H1 (cell line): ENCODE data around the gene MEX3C. TPM values are rescaled to one million over a fixed set of nuclear protein-coding genes. Genes with fewer than 3 reads are reported as not detected.

Experiments
- CTCF ChIA-PET: fragments of 300-600 bp; sonication (Branson Sonifier 250); formaldehyde crosslinking; loops from one replicate; lab custom pipeline; 2021; ENCODE audit not compliant: partially characterized antibody; lab: Charles Lee
- POLR2A ChIA-PET: fragments of 300-600 bp; sonication (Branson Sonifier 250); formaldehyde crosslinking; loops from one replicate; lab custom pipeline; 2021; ENCODE audit warnings: inconsistent platforms; ENCODE audit not compliant: partially characterized antibody; lab: Charles Lee
- DNase-seq, 2 experiments: peaks; one replicate each; pipeline versions ENCODE4 v3.0.0 to v3.0.0-alpha.2; 2010 to 2022; ENCODE audit warnings: low spot score in 2 of 2, low read depth in 1 of 2, mixed read lengths in 1 of 2
- FAIRE-seq: peaks from 2 replicates; lab custom pipeline; 2011; peaks lifted over from hg19 to GRCh38; lab: Jason Lieb, UNC
- H2AFZ ChIP-seq: 2 replicates; pipeline ENCODE4 v1.8.1; 2012; ENCODE audit warnings: low read length, inconsistent platforms
- H2AK5ac ChIP-seq: 2 replicates; pipeline ENCODE4 v1.6.1; 2013; ENCODE audit warnings: low read depth, low read length
- H2BK120ac ChIP-seq: replicated peaks from 2 replicates; pipeline ENCODE3; 2013; ENCODE audit warnings: low read depth, low read length, inconsistent platforms
- H2BK12ac ChIP-seq: 2 replicates; pipeline ENCODE4 v1.6.1; 2013; ENCODE audit warnings: low read depth, low read length
- H2BK15ac ChIP-seq: 2 replicates; pipeline ENCODE4 v1.6.1; 2013; ENCODE audit warnings: low read length
- H2BK20ac ChIP-seq: 2 replicates; pipeline ENCODE4 v1.6.1; 2013; ENCODE audit warnings: low read length
- H2BK5ac ChIP-seq: 2 replicates; pipeline ENCODE4 v1.6.1; 2013; ENCODE audit warnings: low read depth, low read length
- H3K14ac ChIP-seq: 2 replicates; pipeline ENCODE4 v1.6.1; 2013; ENCODE audit warnings: inconsistent platforms; ENCODE audit not compliant: insufficient read length
- H3K18ac ChIP-seq: 2 replicates; pipeline ENCODE4 v1.6.1; 2013; ENCODE audit warnings: low read length; ENCODE audit errors: extremely low read depth
- H3K23ac ChIP-seq: 2 replicates; pipeline ENCODE4 v1.6.1; 2013; ENCODE audit warnings: inconsistent platforms; ENCODE audit not compliant: insufficient read length
- H3K23me2 ChIP-seq: 2 replicates; pipeline ENCODE4 v1.6.1; 2013; ENCODE audit warnings: low read depth, low read length
- H3K27ac ChIP-seq: 2 replicates; pipeline ENCODE4 v1.6.1; 2011; ENCODE audit warnings: low read depth, low read length, inconsistent platforms
- H3K27me3 ChIP-seq, 4 experiments: replicated peaks in 1 of 4; 1 replicate in 1 of 4; 2 replicates in 3 of 4; pipeline versions ENCODE4 v1.6.1 to v1.8.1; 2011 to 2013; ENCODE audit warnings: low read length in 3 of 4, mild to moderate bottlenecking in 3 of 4, inconsistent platforms in 2 of 4, mixed read lengths in 2 of 4, moderate library complexity in 1 of 4; ENCODE audit not compliant: control insufficient read depth in 3 of 4, insufficient read depth in 3 of 4; ENCODE audit errors: extremely low read depth in 1 of 4
- H3K36me3 ChIP-seq, 4 experiments: 2 replicates each; pipeline versions ENCODE4 v1.6.1 to v1.8.1; 2011 to 2013; ENCODE audit warnings: mild to moderate bottlenecking in 4 of 4, low read length in 3 of 4, moderate library complexity in 2 of 4, control low read depth in 1 of 4, inconsistent platforms in 1 of 4; ENCODE audit not compliant: insufficient read depth in 4 of 4, control insufficient read depth in 2 of 4
- H3K4ac ChIP-seq: replicated peaks from 2 replicates; pipeline ENCODE3; 2013; ENCODE audit warnings: low read length, low read depth, mixed read lengths, inconsistent platforms; ENCODE audit not compliant: insufficient read length
- H3K4me1 ChIP-seq, 4 experiments: replicated peaks in 1 of 4; 1 replicate in 1 of 4; 2 replicates in 3 of 4; pipeline versions ENCODE4 v1.6.1 to v1.8.1; 2011 to 2013; ENCODE audit warnings: low read length in 3 of 4, inconsistent platforms in 2 of 4, mixed read lengths in 1 of 4; ENCODE audit not compliant: insufficient read depth in 4 of 4, control insufficient read depth in 3 of 4
- H3K4me2 ChIP-seq, 2 experiments: 2 replicates each; pipeline versions ENCODE4 v1.6.1 to v1.8.1; 2011 to 2013; ENCODE audit warnings: low read depth in 2 of 2, low read length in 2 of 2, control low read depth in 1 of 2, inconsistent platforms in 1 of 2, mild to moderate bottlenecking in 1 of 2; ENCODE audit not compliant: insufficient read depth in 1 of 2
- H3K4me3 ChIP-seq, 4 experiments: fragments of 200-600, 300-600 bp in 1 of 4; sonication (generic), shearing (Covaris generic), sonication (Bioruptor Twin) in 1 of 4; 2 replicates each; pipeline versions ENCODE4 v1.5.1 to v1.8.1; 2011 to 2016; ENCODE audit warnings: low read length in 4 of 4, low read depth in 3 of 4, control low read depth in 2 of 4, inconsistent platforms in 2 of 4, mild to moderate bottlenecking in 2 of 4, mixed read lengths in 1 of 4, moderate library complexity in 1 of 4; ENCODE audit not compliant: insufficient read depth in 2 of 4; ENCODE audit errors: extremely low read depth in 1 of 4
- H3K56ac ChIP-seq: replicated peaks from 2 replicates; pipeline ENCODE3; 2013; ENCODE audit warnings: low read depth, mild to moderate bottlenecking, mixed read lengths, low read length, inconsistent platforms; ENCODE audit not compliant: insufficient read length
- H3K79me1 ChIP-seq: 2 replicates; pipeline ENCODE4 v1.6.1; 2013; ENCODE audit warnings: low read depth, low read length, control low read depth
- H3K79me2 ChIP-seq, 2 experiments: 2 replicates each; pipeline versions ENCODE4 v1.6.1 to v1.8.1; 2012 to 2013; ENCODE audit warnings: low read length in 2 of 2, mild to moderate bottlenecking in 2 of 2, inconsistent platforms in 1 of 2; ENCODE audit not compliant: insufficient read depth in 2 of 2, control insufficient read depth in 1 of 2
- H3K9ac ChIP-seq, 4 experiments: replicated peaks in 1 of 4; 1 replicate in 1 of 4; 2 replicates in 3 of 4; pipeline versions ENCODE4 v1.6.1 to v1.8.1; 2011 to 2013; ENCODE audit warnings: low read depth in 3 of 4, low read length in 3 of 4, control low read depth in 2 of 4, mild to moderate bottlenecking in 2 of 4, moderate library complexity in 2 of 4, inconsistent platforms in 1 of 4; ENCODE audit errors: extremely low read depth in 1 of 4
- H3K9me3 ChIP-seq, 2 experiments: 2 replicates each; pipeline versions ENCODE4 v1.6.1 to v1.8.1; 2012 to 2013; ENCODE audit warnings: mild to moderate bottlenecking in 2 of 2, moderate library complexity in 2 of 2, control low read depth in 1 of 2, inconsistent platforms in 1 of 2, low read depth in 1 of 2, low read length in 1 of 2, mixed read lengths in 1 of 2; ENCODE audit not compliant: insufficient read depth in 2 of 2
- H4K20me1 ChIP-seq, 2 experiments: replicated peaks in 1 of 2; 2 replicates each; pipeline versions ENCODE3 to v1.8.1; 2011 to 2013; ENCODE audit warnings: inconsistent platforms in 2 of 2, low read length in 2 of 2, mild to moderate bottlenecking in 1 of 2; ENCODE audit not compliant: insufficient read depth in 2 of 2, control insufficient read depth in 1 of 2
- H4K5ac ChIP-seq: 2 replicates; pipeline ENCODE4 v1.6.1; 2013; ENCODE audit warnings: low read length, low read depth, mixed read lengths, inconsistent platforms; ENCODE audit not compliant: insufficient read length
- H4K8ac ChIP-seq: 2 replicates; pipeline ENCODE4 v1.8.0; 2013; ENCODE audit warnings: mild to moderate bottlenecking, moderate library complexity, low read length, inconsistent platforms; ENCODE audit not compliant: insufficient read depth; ENCODE audit errors: extremely low read depth
- H4K91ac ChIP-seq: replicated peaks from 2 replicates; pipeline ENCODE3; 2013; ENCODE audit warnings: low read length, mixed read lengths, inconsistent platforms; ENCODE audit not compliant: insufficient read length
- BACH1 ChIP-seq: IDR thresholded peaks from 2 replicates; pipeline ENCODE4 v1.6.1; 2012; ENCODE audit warnings: low read length, improper control_type of control experiment
- WGBS, 2 experiments: shearing (Covaris generic) in 1 of 2; methylation state at CpG; one replicate each; pipeline versions ENCODE4 v1.1.6 to v1.1.7; 2013 to 2015; ENCODE audit warnings: low lambda C conversion rate in 2 of 2, mixed read lengths in 2 of 2, inconsistent platforms in 1 of 2, low coverage in 1 of 2, missing lambda C conversion rate in 1 of 2; ENCODE audit not compliant: insufficient replicate concordance in 2 of 2, insufficient coverage in 1 of 2, insufficient read length in 1 of 2; ENCODE audit errors: extremely low coverage in 1 of 2, missing lambda C conversion rate in 1 of 2; 5-methylcytosine and 5-hydroxymethylcytosine counted together
- polyA plus RNA-seq, 7 experiments: library from polyadenylated mRNA; depleted of rRNA in 3 of 7; stranded (reverse) in 5 of 7; unstranded in 2 of 7; fragments of >200 nt in 5 of 7; fragments of 200-250 nt in 2 of 7; gene quantifications; 1 replicate in 5 of 7; 2 replicates in 1 of 7; 4 replicates in 1 of 7; pipeline versions ENCODE4 v1.2.1 to v1.2.3, GENCODE V29; 2011 to 2013; ENCODE audit warnings: missing spikeins in 2 of 7, mixed read lengths in 2 of 7
- total RNA-seq: library from RNA; stranded (reverse); fragmentation: NEBNext Ultra II Directional; extraction: Animal tissue kit (Norgen Biotek cat#: 25700); gene quantifications from 2 replicates; pipeline ENCODE4 v1.2.1, GENCODE V29; 2021

MEX3C gene
- total and polyA plus RNA-seq, 2 of the 8 experiments (the other 6 are each of a cell fraction or from before 2014, with no cell fraction given), result 48.2 to 103 TPM

GRCh38 chr18:51168960-51169662 lies 28.4 kb downstream of the MEX3C start:
- Histone ChIP-seq H3K14ac (no peak overlapping the region), H3K23ac (no peak overlapping the region), H2AFZ (no peak overlapping the region), H4K20me1 (no peaks in the 10 kb centered on the region), H4K5ac (no peak overlapping the region), H2BK120ac (no peak overlapping the region), H3K27me3 (peaks cover 0 to under 1% (median 0%) of the 10 kb centered on the region in 4 experiments; a peak in 3 of 7 replicates), H2AK5ac (no peak overlapping the region), H3K79me2 (peaks cover 0 to 10% of the 10 kb centered on the region in 2 experiments; a peak in 2 of 4 replicates), H3K56ac (no peak overlapping the region), H3K18ac (no peak overlapping the region), H3K4me1 (peaks cover 4 to 14% (median 12%) of the 10 kb centered on the region in 4 experiments), H2BK15ac (no peak overlapping the region), H3K4me3 (no peak overlapping the region), H4K8ac (no peak overlapping the region), H3K23me2 (no peaks in the 10 kb centered on the region; the same call in 1 of the 2 replicates), H3K4ac (no peak overlapping the region), H3K9me3 (no peaks in the 10 kb centered on the region), H3K4me2 (no peak overlapping the region; a peak in 1 of 4 replicates), H3K9ac (no peak overlapping the region), H3K36me3 (no peaks in the 10 kb centered on the region; a peak in 2 of 8 replicates), H2BK20ac (no peak overlapping the region), H3K27ac (no peak overlapping the region), H3K79me1 (no peaks in the 10 kb centered on the region), H4K91ac (no peak overlapping the region), H2BK12ac (no peak overlapping the region), H2BK5ac (no peak overlapping the region)
- CTCF ChIA-PET, result interaction anchor here (0.8 to 3.2 kb wide), 6 partner anchors 10 to 109 kb away, joined by 3 to 11 read pairs (median 4); no protein-coding TSS in a partner anchor
- POLR2A ChIA-PET, result interaction anchor here (1.6 to 6.3 kb wide), 3 partner anchors 10 to 28 kb away, joined by 3 to 55 read pairs (median 11); partner anchors contain the start of gene MEX3C
- DNase-seq (no peak), FAIRE-seq (no peak)
- 90% methylated on average over 6 of the region's 6 CpGs; no CpG with 5 or more reads in 1 of the 2 experiments for WGBS, 2 experiments
- no peak for TF ChIP-seq BACH1
